IPS-20b (cell line): ENCODE measurements around the gene CRTAC1.
"Not testable (repeated sequence)": the region's sequence is repeated elsewhere in the genome, so short reads cannot be mapped to it uniquely, and the experiment has no call there.

Experiments used
- H3K27ac ChIP-seq: one replicate; pipeline ENCODE4 v1.5.1; 2013; ENCODE audit warnings: low read length
- H3K27me3 ChIP-seq: 2 replicates; pipeline ENCODE4 v1.6.1; 2013; ENCODE audit warnings: mild to moderate bottlenecking, low read length, inconsistent platforms; ENCODE audit not compliant: insufficient read depth
- H3K36me3 ChIP-seq: 2 replicates; pipeline ENCODE4 v1.6.1; 2013; ENCODE audit warnings: low read depth, mild to moderate bottlenecking, inconsistent platforms, low read length, moderate library complexity; ENCODE audit not compliant: insufficient read depth
- H3K4me1 ChIP-seq: 2 replicates; pipeline ENCODE4 v1.6.1; 2013; ENCODE audit warnings: mild to moderate bottlenecking, control low read depth, inconsistent platforms, low read length, moderate library complexity; ENCODE audit not compliant: insufficient read depth
- H3K4me3 ChIP-seq: 2 replicates; pipeline ENCODE4 v1.5.1; 2013; ENCODE audit warnings: mild to moderate bottlenecking, low read length, inconsistent platforms
- H3K9ac ChIP-seq: 2 replicates; pipeline ENCODE4 v1.6.1; 2013; ENCODE audit warnings: low read depth, mild to moderate bottlenecking, inconsistent platforms, low read length, moderate library complexity
- H3K9me3 ChIP-seq: 2 replicates; pipeline ENCODE4 v1.6.1; 2013; ENCODE audit warnings: mild to moderate bottlenecking, low read depth, low read length, inconsistent platforms; ENCODE audit not compliant: insufficient read depth

CRTAC1 gene

DNA sequence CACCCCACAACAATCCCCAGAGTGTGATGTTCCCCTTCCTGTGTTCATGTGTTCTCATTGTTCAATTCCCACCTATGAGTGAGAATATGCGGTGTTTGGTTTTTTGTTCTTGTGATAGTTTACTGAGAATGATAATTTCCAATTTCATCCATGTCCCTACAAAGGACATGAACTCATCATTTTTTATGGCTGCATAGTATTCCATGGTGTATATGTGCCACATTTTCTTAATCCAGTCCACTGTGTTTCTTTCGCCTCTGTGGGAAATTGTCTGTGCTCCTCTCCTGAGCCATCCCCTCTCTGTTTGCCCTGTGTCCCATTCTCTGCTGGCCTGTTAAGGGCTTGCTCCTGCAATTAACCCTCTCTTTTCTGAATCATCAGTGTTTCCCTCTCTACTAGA is 186.4 kb downstream of the CRTAC1 start:
- not testable (repeated sequence) for H3K36me3 ChIP-seq, H3K9me3 ChIP-seq, H3K27ac ChIP-seq, H3K4me3 ChIP-seq, H3K9ac ChIP-seq, H3K4me1 ChIP-seq
- H3K27me3 ChIP-seq, result peaks cover 24% of the 10 kb centered on the region

DNA sequence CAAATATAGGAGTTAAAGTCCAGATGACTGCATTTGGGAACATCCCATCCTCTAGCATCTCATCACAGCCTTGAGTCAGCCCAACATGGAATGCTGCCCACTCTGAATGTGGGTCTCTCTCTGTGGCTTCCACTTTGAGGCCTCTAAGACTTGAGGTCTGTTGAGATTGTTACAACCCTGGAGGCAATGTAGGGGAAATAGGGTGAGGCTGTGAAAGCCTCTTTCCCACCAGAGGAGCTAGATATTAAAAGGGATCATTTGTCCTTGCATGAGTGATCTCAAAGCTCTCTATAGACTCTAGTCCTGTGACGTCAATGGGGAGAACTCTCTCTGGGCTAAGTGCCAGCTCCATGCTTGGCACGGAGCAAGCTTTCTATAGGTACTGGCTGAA is 187.1 kb downstream of the CRTAC1 start:
- Histone ChIP-seq H3K9ac (no peak overlapping the region), H3K4me1 (no peaks in the 10 kb centered on the region), H3K4me3 (no peak overlapping the region), H3K27ac (no peak overlapping the region), H3K36me3 (no peaks in the 10 kb centered on the region), H3K27me3 (peaks cover 18% of the 10 kb centered on the region; the same call in 1 of the 2 replicates), H3K9me3 (no peaks in the 10 kb centered on the region; the same call in 1 of the 2 replicates)

DNA sequence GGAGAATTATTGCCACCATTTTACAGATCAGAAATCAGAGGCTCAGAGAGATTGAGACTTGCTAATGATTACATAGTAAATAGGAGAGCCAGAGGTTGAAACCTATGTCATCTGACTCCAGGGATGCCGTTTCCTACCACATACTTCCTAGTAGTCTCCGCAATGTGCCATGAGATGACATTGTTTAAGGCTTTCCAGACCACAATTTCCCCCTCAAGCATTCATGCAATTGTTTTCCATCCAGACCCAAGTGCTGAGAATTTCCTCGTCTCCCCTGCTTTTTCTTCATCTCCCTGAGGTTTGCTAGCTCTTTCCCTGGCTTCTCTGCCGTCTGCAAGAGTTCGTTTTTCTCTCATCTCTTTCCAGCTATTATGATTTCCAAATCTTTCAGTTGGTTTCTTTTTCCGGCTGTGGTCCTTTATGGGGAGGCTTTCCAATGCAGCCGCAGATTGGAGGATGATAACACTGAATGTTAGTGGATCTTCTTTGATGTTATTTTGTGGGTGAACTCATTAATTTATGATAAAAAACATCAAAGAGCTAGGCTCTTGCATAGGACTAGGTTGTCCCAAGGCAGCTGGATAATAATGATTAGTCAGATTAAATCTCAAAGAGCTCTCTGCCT is 187.7 kb downstream of the CRTAC1 start:
- no peak overlapping the region for H3K9ac ChIP-seq
- no peak overlapping the region for H3K27ac ChIP-seq
- H3K27me3 ChIP-seq, result peaks cover 13% of the 10 kb centered on the region; the same call in 1 of the 2 replicates
- H3K9me3 ChIP-seq, result no peaks in the 10 kb centered on the region; the same call in 1 of the 2 replicates
- no peaks in the 10 kb centered on the region for H3K4me1 ChIP-seq
- no peak overlapping the region for H3K4me3 ChIP-seq
- no peaks in the 10 kb centered on the region for H3K36me3 ChIP-seq

DNA sequence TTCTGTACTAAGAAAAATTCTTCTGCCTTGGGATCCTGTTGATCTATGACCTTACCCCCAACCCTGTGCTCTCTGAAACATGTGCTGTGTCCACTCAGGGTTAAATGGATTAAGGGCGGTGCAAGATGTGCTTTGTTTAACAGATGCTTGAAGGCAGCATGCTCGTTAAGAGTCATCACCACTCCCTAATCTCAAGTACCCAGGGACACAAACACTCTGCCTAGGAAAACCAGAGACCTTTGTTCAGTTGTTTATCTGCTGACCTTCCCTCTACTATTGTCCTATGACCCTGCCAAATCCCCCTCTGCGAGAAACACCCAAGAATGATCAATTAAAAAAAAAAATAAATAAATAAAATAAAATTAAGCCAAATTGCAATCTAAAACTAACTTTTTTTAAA is 188.3 kb downstream of the CRTAC1 start:
- not testable (repeated sequence) for H3K4me1 ChIP-seq, H3K4me3 ChIP-seq, H3K27ac ChIP-seq, H3K9me3 ChIP-seq, H3K9ac ChIP-seq, H3K36me3 ChIP-seq
- peaks cover 13% of the 10 kb centered on the region; the same call in 1 of the 2 replicates for H3K27me3 ChIP-seq

DNA sequence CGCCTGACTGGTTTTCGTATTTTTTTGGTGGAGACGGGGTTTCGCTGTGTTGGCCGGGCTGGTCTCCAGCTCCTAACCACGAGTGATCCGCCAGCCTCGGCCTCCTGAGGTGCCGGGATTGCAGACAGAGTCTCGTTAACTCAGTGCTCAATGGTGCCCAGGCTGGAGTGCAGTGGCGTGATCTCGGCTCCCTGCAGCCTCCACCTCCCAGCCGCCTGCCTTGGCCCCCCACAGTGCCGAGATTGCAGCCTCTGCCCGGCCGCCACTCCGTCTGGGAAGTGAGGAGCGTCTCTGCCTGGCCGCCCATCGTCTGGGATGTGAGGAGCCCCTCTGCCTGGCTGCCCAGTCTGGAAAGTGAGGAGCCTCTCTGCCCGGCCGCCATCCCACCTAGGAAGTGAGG is 189.3 kb downstream of the CRTAC1 start:
- not testable (repeated sequence) for H3K4me1 ChIP-seq, H3K36me3 ChIP-seq, H3K9me3 ChIP-seq, H3K9ac ChIP-seq, H3K27me3 ChIP-seq, H3K4me3 ChIP-seq, H3K27ac ChIP-seq

DNA sequence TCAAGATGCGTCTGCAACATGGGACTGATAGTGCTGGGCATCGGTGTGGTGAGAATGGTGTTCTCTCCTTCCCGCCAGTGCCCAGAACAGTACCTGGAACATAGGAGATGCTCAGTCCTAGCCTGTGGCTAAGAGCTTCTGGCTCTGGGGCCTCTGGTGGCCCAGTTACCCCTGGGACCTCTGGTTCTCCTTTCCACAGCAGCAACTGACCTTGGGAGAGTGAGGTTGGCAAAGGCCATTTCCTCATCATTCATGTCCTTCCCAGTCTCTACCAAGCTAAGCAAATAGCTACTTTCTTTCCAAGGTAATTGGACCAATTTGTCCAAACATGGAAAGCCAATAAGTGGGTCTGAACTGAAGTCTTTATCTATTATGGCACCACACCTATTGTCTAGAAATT is 192.3 kb downstream of the CRTAC1 start:
- Histone ChIP-seq H3K9ac (no peak overlapping the region), H3K4me3 (no peak overlapping the region), H3K36me3 (no peaks in the 10 kb centered on the region), H3K4me1 (no peaks in the 10 kb centered on the region), H3K9me3 (no peaks in the 10 kb centered on the region; the same call in 1 of the 2 replicates), H3K27me3 (no peaks in the 10 kb centered on the region), H3K27ac (no peak overlapping the region)

DNA sequence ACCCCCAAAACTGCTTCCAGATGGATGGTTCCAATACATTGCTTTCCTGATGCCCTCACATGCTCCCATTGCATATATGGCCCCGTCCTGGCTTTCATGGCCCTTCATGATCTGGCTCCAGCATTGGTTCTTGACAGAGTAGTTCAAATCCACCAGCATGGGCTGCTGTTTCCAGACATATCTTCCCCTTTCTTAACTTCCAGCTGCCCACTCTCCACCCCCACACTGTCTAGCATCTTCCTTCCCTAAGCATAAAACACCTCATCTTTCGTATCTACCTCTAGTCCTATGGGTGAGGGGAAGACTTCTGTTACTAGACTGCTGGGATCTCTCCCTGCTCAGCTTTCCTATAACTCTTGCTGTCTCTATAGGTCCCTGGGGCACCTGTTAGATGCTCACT is 194.0 kb downstream of the CRTAC1 start:
- no peaks in the 10 kb centered on the region for H3K4me1 ChIP-seq
- no peaks in the 10 kb centered on the region for H3K36me3 ChIP-seq
- H3K4me3 ChIP-seq, result no peak overlapping the region
- no peak overlapping the region for H3K9ac ChIP-seq
- no peaks in the 10 kb centered on the region; the same call in 1 of the 2 replicates for H3K9me3 ChIP-seq
- H3K27me3 ChIP-seq, result no peaks in the 10 kb centered on the region
- no peak overlapping the region for H3K27ac ChIP-seq

DNA sequence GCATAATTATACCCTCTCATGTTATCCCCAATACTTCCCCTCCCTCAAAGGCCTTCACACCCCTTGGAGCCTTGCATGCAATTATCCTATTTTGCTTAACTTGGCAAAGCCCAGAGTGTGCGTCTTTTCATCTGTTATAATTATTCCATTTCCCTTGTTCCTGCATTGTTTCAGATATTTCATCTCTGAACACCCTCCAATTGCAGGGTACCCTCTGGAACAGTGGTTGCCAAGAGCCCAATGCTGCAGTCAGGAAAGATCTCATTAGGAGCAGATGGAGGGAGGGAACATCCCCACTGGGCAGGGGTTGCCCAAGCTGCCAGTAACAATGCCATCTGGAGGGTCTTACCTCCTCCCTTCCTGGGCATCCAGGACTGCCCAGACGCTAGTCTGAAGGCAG is 199.2 kb downstream of the CRTAC1 start:
- H3K9ac ChIP-seq, result no peak overlapping the region
- H3K27ac ChIP-seq, result no peak overlapping the region
- no peak overlapping the region for H3K4me3 ChIP-seq
- no peaks in the 10 kb centered on the region for H3K9me3 ChIP-seq
- no peaks in the 10 kb centered on the region for H3K36me3 ChIP-seq
- H3K4me1 ChIP-seq, result no peaks in the 10 kb centered on the region
- no peaks in the 10 kb centered on the region for H3K27me3 ChIP-seq

DNA sequence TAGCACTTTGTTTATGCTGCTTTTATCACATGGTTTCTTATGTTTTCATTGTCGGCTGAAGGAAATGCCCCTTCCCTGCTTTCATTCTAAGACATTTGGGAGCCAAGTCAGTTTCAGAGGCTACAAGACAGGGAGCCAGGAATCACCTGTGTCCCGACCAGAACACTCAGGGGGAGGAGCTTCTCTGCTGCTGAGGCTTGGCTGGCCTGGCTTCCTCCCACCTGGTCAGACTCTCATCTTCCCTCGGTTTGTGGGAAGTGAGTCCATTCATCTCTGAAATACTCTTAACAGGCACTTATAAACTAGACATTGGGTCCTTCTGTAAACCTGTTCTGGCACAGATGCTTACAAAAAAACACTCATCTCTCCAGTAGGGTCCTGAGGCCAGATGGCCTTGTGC is 200.4 kb downstream of the CRTAC1 start:
- Histone ChIP-seq H3K4me1 (no peaks in the 10 kb centered on the region), H3K27me3 (no peaks in the 10 kb centered on the region), H3K9me3 (no peaks in the 10 kb centered on the region), H3K9ac (no peak overlapping the region), H3K36me3 (no peaks in the 10 kb centered on the region), H3K27ac (no peak overlapping the region), H3K4me3 (no peak overlapping the region)

DNA sequence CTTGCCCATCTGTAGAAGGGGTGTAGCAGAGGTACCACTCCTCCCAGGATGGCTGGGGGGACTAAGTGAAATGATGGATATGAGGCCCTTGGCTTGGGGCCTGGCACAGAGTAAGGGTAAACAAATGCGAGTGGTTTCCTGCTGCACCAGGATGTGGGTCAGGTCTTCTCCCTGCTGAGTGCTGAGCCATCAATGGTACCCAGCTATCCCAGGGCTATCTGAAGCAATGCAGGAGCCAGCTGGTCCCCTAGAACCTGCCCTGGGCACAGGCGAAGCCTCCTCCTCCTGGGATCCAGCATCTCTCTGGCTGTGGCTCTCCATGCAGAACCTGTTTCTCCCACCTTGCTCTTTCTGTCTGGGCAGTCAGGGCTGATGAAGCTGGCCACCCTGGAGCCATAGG is 201.7 kb downstream of the CRTAC1 start:
- H3K27ac ChIP-seq, result no peak overlapping the region
- no peaks in the 10 kb centered on the region for H3K4me1 ChIP-seq
- H3K4me3 ChIP-seq, result no peak overlapping the region
- no peaks in the 10 kb centered on the region for H3K36me3 ChIP-seq
- H3K9ac ChIP-seq, result no peak overlapping the region
- no peaks in the 10 kb centered on the region for H3K27me3 ChIP-seq
- H3K9me3 ChIP-seq, result no peaks in the 10 kb centered on the region

DNA sequence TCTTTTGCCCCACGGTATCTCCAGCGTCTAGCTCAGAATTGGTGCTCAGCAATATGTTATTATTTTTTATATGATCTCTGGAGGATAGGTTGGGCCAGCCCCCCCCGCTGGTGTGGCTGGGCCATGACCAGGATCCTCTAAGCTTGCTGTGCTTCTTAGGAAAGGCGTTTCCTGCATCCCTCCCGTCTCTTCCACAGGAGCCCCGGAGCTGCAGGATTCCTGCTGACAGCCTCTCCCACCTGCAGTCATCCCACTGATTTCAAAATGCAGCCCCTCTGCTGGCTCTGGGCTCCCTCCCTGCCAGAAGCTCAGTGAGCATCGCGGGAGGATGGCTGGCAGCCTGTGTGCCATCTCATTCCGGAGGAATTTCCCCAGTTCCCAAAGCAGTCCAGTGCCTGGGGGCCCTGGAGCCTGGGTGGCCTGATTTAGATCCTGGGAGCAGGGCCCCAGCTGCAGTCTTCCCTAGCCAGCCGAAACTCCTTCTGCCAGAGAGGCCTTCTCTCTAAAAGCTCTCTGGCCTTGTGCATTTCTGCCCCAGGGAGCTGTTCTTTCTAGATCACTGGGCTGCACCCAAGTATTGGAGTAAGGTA is 202.6 kb downstream of the CRTAC1 start:
- Histone ChIP-seq H3K9ac (no peak overlapping the region), H3K4me3 (no peak overlapping the region), H3K27me3 (no peaks in the 10 kb centered on the region), H3K36me3 (no peaks in the 10 kb centered on the region), H3K4me1 (no peaks in the 10 kb centered on the region), H3K9me3 (no peaks in the 10 kb centered on the region), H3K27ac (no peak overlapping the region)

DNA sequence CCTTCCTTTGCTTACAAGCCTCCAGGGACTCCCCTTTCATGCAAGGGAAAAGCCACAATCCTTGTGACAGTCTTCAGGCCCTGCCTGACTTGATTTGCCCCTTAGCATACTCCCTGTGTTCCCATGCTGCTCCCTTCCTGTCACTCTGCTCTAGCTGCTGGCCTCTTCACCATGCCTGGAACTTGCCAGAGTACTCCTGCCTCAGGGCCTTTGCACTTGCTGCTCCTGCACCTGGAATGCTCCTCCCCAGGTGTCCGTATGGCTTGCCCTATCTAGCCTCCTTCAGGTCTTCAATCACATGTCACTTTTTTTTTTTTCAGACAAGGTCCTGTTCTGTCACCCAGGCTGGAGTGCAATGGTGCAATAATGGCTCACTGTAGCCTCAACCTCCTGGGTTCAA is 203.5 kb downstream of the CRTAC1 start:
- Histone ChIP-seq H3K27ac (no peak overlapping the region), H3K4me3 (no peak overlapping the region), H3K9ac (no peak overlapping the region), H3K27me3 (no peaks in the 10 kb centered on the region), H3K4me1 (no peaks in the 10 kb centered on the region; the same call in 1 of the 2 replicates), H3K9me3 (no peaks in the 10 kb centered on the region), H3K36me3 (no peaks in the 10 kb centered on the region)
